GM12878 (cell line): ENCODE measurements around the gene LARP1B. TPM values are rescaled to one million over a fixed set of nuclear protein-coding genes. Genes with fewer than 3 reads are reported as not detected.

Experiments used
- ATAC-seq: fragments of 200-7000 bp; cut with Tn5 transposase; 3 replicates; pipeline ENCODE4 v1.9.1; 2020; ENCODE audit warnings: mild to moderate bottlenecking, moderate library complexity
- BruUV-seq: library from RNA; stranded (reverse); fragments of 400-500 nt; replicated peaks from 2 replicates; lab custom pipeline; 2021; lab: Mats Ljungman, UMichigan
- CTCF ChIA-PET: fragments of 300-600 bp; sonication (Branson Sonifier 250); formaldehyde crosslinking; extraction: SDS; loops from one replicate; lab custom pipeline; 2021; ENCODE audit warnings: inconsistent platforms; lab: Yijun Ruan, JAX
- POLR2A ChIA-PET: fragments of 350-600 bp; formaldehyde crosslinking; extraction: SDS; loops from one replicate; lab custom pipeline; 2021; ENCODE audit warnings: inconsistent platforms; lab: Charles Lee
- RAD21 ChIA-PET: fragments of 300-600 bp; sonication (Branson Sonifier 250); formaldehyde crosslinking; loops from one replicate; lab custom pipeline; 2023; ENCODE audit warnings: antibody characterized with exemption; ENCODE audit not compliant: unreplicated experiment; lab: Charles Lee
- SMC1A ChIA-PET: fragments of 300-600 bp; sonication (Branson Sonifier 250); formaldehyde crosslinking; loops from one replicate; lab custom pipeline; 2023; ENCODE audit not compliant: unreplicated experiment, uncharacterized antibody; lab: Charles Lee
- DNase-seq: peaks from one replicate; pipeline ENCODE4 v3.0.0-alpha.2; 2011; ENCODE audit warnings: low read depth, low spot score
- FAIRE-seq: peaks from 3 replicates; lab custom pipeline; 2011; peaks lifted over from hg19 to GRCh38; lab: Jason Lieb, UNC
- H2AFZ ChIP-seq: 2 replicates; pipeline ENCODE4 v1.6.0; 2011; ENCODE audit warnings: low read depth, low read length, control low read depth; ENCODE audit not compliant: control insufficient read depth
- H3K27ac ChIP-seq: 2 replicates; pipeline ENCODE4 v1.5.1; 2011; ENCODE audit warnings: control low read depth; ENCODE audit not compliant: control insufficient read depth, insufficient read depth
- H3K27me3 ChIP-seq, 2 experiments: replicated peaks in 1 of 2; 2 replicates each; pipeline versions ENCODE4 v1.6.0 to v1.6.1; 2011; ENCODE audit warnings: low read length in 1 of 2; ENCODE audit not compliant: control insufficient read depth in 2 of 2, insufficient read depth in 2 of 2
- H3K36me3 ChIP-seq, 2 experiments: 2 replicates each; pipeline ENCODE4 v1.5.1; 2011; ENCODE audit warnings: low read length in 1 of 2; ENCODE audit not compliant: control insufficient read depth in 2 of 2, insufficient read depth in 2 of 2
- H3K4me1 ChIP-seq: 2 replicates; pipeline ENCODE4 v1.6.1; 2011; ENCODE audit warnings: mild to moderate bottlenecking, low read length, moderate library complexity, mixed read lengths; ENCODE audit not compliant: control insufficient read depth, insufficient read depth
- H3K4me2 ChIP-seq: 2 replicates; pipeline ENCODE4 v1.6.0; 2011; ENCODE audit warnings: control low read depth; ENCODE audit not compliant: control insufficient read depth, insufficient read depth
- H3K4me3 ChIP-seq: fragments of 200-600 bp; sonication (generic); 2 replicates; pipeline ENCODE4 v1.5.1; 2016
- H3K79me2 ChIP-seq: 2 replicates; pipeline ENCODE4 v1.6.0; 2011; ENCODE audit warnings: low read length; ENCODE audit not compliant: control insufficient read depth, insufficient read depth
- H3K9ac ChIP-seq: 2 replicates; pipeline ENCODE4 v1.8.0; 2011; ENCODE audit warnings: low read length, control low read depth, mixed read lengths; ENCODE audit not compliant: control insufficient read depth, insufficient read depth
- H3K9me3 ChIP-seq: replicated peaks from 3 replicates; pipeline ENCODE4 v1.5.1; 2011; ENCODE audit warnings: mild to moderate bottlenecking, low read length; ENCODE audit not compliant: control insufficient read depth, insufficient read depth
- H4K20me1 ChIP-seq: 2 replicates; pipeline ENCODE4 v1.6.0; 2011; ENCODE audit not compliant: control insufficient read depth, insufficient read depth
- BCLAF1 ChIP-seq: fragments of 450-650 bp; IDR thresholded peaks from 2 replicates; pipeline ENCODE4 v1.6.1; 2017; ENCODE audit warnings: antibody characterized with exemption, mild to moderate bottlenecking, moderate library complexity
- CEBPZ ChIP-seq: fragments of 150-350 bp; IDR thresholded peaks from 2 replicates; pipeline ENCODE4 v1.6.1; 2016; ENCODE audit warnings: low read depth, low read length
- CHD4 ChIP-seq: fragments of 200-600 bp; sonication (generic); IDR thresholded peaks from 2 replicates; pipeline ENCODE4 v1.6.1; 2016; ENCODE audit warnings: mild to moderate bottlenecking
- DPF2 ChIP-seq: fragments of 450-650 bp; IDR thresholded peaks from 2 replicates; pipeline ENCODE4 v1.6.1; 2017; ENCODE audit warnings: mild to moderate bottlenecking
- E2F4 ChIP-seq: IDR thresholded peaks from 2 replicates; pipeline ENCODE4 v1.6.1; 2012; ENCODE audit warnings: low read depth, low read length, improper control_type of control experiment
- GATAD2B ChIP-seq: fragments of 450-650 bp; conservative IDR thresholded peaks from 2 replicates; pipeline ENCODE4 v1.6.1; 2017; ENCODE audit warnings: low read depth, mild to moderate bottlenecking, moderate library complexity
- IRF4 ChIP-seq: IDR thresholded peaks from 2 replicates; pipeline ENCODE4 v1.6.1; 2011; ENCODE audit warnings: low read depth, low read length
- KLF5 ChIP-seq: fragments of 450-650 bp; IDR thresholded peaks from 2 replicates; pipeline ENCODE4 v1.6.1; 2014; ENCODE audit warnings: mild to moderate bottlenecking; ENCODE audit not compliant: partially characterized antibody
- MEF2A ChIP-seq: IDR thresholded peaks from 2 replicates; pipeline ENCODE4 v1.6.1; 2011; ENCODE audit warnings: low read depth, mild to moderate bottlenecking, low read length, moderate library complexity; ENCODE audit not compliant: insufficient read depth
- NR2C1 ChIP-seq: fragments of 450-650 bp; IDR thresholded peaks from 2 replicates; pipeline ENCODE4 v1.6.1; 2017; ENCODE audit warnings: antibody characterized with exemption, mild to moderate bottlenecking, moderate library complexity
- RB1 ChIP-seq: fragments of 450-650 bp; formaldehyde crosslinking; IDR thresholded peaks from 2 replicates; pipeline ENCODE4 v1.6.1; 2017; ENCODE audit warnings: mild to moderate bottlenecking, borderline replicate concordance
- SKIL ChIP-seq: fragments of 450-650 bp; IDR thresholded peaks from 2 replicates; pipeline ENCODE4 v1.6.1; 2017; ENCODE audit warnings: mild to moderate bottlenecking, low read depth, inconsistent platforms; ENCODE audit not compliant: poor library complexity, severe bottlenecking
- SPI1 ChIP-seq: IDR thresholded peaks from 2 replicates; pipeline ENCODE4 v1.6.1; 2011; ENCODE audit warnings: low read depth, mild to moderate bottlenecking, low read length, moderate library complexity, borderline replicate concordance; ENCODE audit not compliant: insufficient read depth
- WGBS: methylation state at CpG from one replicate; pipeline ENCODE4 v1.1.6; 2016; ENCODE audit warnings: low lambda C conversion rate; ENCODE audit not compliant: insufficient replicate concordance, insufficient coverage; ENCODE audit errors: missing lambda C conversion rate; 5-methylcytosine and 5-hydroxymethylcytosine counted together
- in situ Hi-C: fragments of 300-500 bp; cut with MboI; formaldehyde crosslinking; loops from 9 replicates; pipeline ENCODE4 v1.14.3; 2018; ENCODE audit warnings: mixed read lengths
- intact Hi-C: fragments of 100-400 bp; cut with micrococcal nuclease; formaldehyde crosslinking; loops from one replicate; pipeline ENCODE4 v1.14.2; 2022; ENCODE audit not compliant: unreplicated experiment
- polyA plus RNA-seq, 11 experiments: library from polyadenylated mRNA; depleted of rRNA in 4 of 11; unstranded in 6 of 11; stranded (reverse) in 5 of 11; fragments of >200 nt; fragmentation: Nextera tagmentation in 4 of 11; fragmentation: Illumina TruSeq in 1 of 11; extraction: Ambion mirVana in 4 of 11; extraction: Trizol in 1 of 11; gene quantifications; 1 replicate in 1 of 11; 2 replicates in 10 of 11; pipeline versions ENCODE4 v1.2.1 to v1.2.3, GENCODE V29; 2011 to 2016; ENCODE audit warnings: inconsistent platforms in 2 of 11, missing spikeins in 2 of 11, low read depth in 1 of 11
- total RNA-seq, 4 experiments: library from RNA; depleted of rRNA in 3 of 4; stranded (reverse); fragments of >200 nt in 3 of 4; fragmentation: Illumina TruSeq in 1 of 4; extraction: Trizol in 1 of 4; gene quantifications; 2 replicates each; pipeline versions ENCODE4 v1.2.1 to v1.2.3, GENCODE V29; 2013 to 2021

Gene LARP1B
- total and polyA plus RNA-seq, 10 of the 15 experiments (the other 5 are each of a cell fraction or from before 2014, with no cell fraction given) = 9.2 to 30.9 (median 14.7) TPM

GRCh38 chr4:128191115-128191781 lies 130.1 kb downstream of the LARP1B start:
- Histone ChIP-seq H3K4me2 (no peak overlapping the region), H3K27ac (no peak overlapping the region), H4K20me1 (no peaks in the 10 kb centered on the region), H3K9me3 (no peaks in the 10 kb centered on the region), H3K27me3 (no peaks in the 10 kb centered on the region), H3K36me3 (peaks cover 0 to 2% of the 10 kb centered on the region in 2 experiments; a peak in 1 of 4 replicates), H3K4me3 (no peak overlapping the region), H2AFZ (peak overlapping the region; percentile 52), H3K79me2 (no peaks in the 10 kb centered on the region), H3K9ac (no peak overlapping the region), H3K4me1 (peaks cover 2% of the 10 kb centered on the region; the same call in 1 of the 2 replicates)
- CTCF ChIA-PET = interaction anchor here (0.6 to 3.1 kb wide), 27 partner anchors 10 to 985 kb away, joined by 3 to 14 read pairs (median 4); no protein-coding TSS in a partner anchor
- SMC1A ChIA-PET = interaction anchor here (0.6 to 2.5 kb wide), 18 partner anchors 13 to 1450 kb away, joined by 3 to 12 read pairs (median 4); no protein-coding TSS in a partner anchor
- RAD21 ChIA-PET = interaction anchor here (0.8 to 2.2 kb wide), 6 partner anchors 8 to 383 kb away, joined by 3 to 6 read pairs (median 4); no protein-coding TSS in a partner anchor
- in situ Hi-C loops (loop anchor here (5.0 to 25.0 kb wide), 2 partner anchors 671 to 1446 kb away; no protein-coding TSS in a partner anchor), intact Hi-C loops (loop anchor here (1.0 to 10.0 kb wide), 7 partner anchors 186 to 1451 kb away; partner anchors contain the start of gene JADE1)
- FAIRE-seq (no peak), ATAC-seq (peak; percentile 100), DNase-seq (peak; percentile 54)
- POLR2A ChIA-PET = no interaction called here
- WGBS = 1% methylated on average over 5 of the region's 5 CpGs
- no TSS peak for BruUV-seq
- TF ChIP-seq KLF5 (no peak), RB1 (peak; percentile 79; the same call in 1 of the 2 replicates), DPF2 (no peak), E2F4 (no peak), CHD4 (no peak), NR2C1 (no peak), BCLAF1 (no peak), IRF4 (0 out of 2 replicates have a peak, but pooled peaks have one; percentile 35), SKIL (no peak), MEF2A (no peak), SPI1 (no peak), CEBPZ (no peak), GATAD2B (no peak)
